Panc1 (cell line): ENCODE results near the gene BCL2L1.

Source experiments
- POLR2AphosphoS5 ChIP-seq: IDR thresholded peaks from 2 replicates; pipeline ENCODE4 v1.6.1; 2012; ENCODE audit warnings: mild to moderate bottlenecking, low read depth, low read length, moderate library complexity
- REST ChIP-seq, 2 experiments: IDR thresholded peaks; 2 replicates each; pipeline ENCODE4 v1.6.1; 2011 to 2012; ENCODE audit warnings: low read depth in 2 of 2, control low read depth in 1 of 2, low read length in 1 of 2, mild to moderate bottlenecking in 1 of 2, moderate library complexity in 1 of 2; ENCODE audit not compliant: insufficient read depth in 1 of 2
- TF ChIP-seq, protein P1 (sequence below): fragments of 450-650 bp; IDR thresholded peaks from 2 replicates; pipeline ENCODE4 v1.5.1; 2017; ENCODE audit warnings: mild to moderate bottlenecking

DNA sequence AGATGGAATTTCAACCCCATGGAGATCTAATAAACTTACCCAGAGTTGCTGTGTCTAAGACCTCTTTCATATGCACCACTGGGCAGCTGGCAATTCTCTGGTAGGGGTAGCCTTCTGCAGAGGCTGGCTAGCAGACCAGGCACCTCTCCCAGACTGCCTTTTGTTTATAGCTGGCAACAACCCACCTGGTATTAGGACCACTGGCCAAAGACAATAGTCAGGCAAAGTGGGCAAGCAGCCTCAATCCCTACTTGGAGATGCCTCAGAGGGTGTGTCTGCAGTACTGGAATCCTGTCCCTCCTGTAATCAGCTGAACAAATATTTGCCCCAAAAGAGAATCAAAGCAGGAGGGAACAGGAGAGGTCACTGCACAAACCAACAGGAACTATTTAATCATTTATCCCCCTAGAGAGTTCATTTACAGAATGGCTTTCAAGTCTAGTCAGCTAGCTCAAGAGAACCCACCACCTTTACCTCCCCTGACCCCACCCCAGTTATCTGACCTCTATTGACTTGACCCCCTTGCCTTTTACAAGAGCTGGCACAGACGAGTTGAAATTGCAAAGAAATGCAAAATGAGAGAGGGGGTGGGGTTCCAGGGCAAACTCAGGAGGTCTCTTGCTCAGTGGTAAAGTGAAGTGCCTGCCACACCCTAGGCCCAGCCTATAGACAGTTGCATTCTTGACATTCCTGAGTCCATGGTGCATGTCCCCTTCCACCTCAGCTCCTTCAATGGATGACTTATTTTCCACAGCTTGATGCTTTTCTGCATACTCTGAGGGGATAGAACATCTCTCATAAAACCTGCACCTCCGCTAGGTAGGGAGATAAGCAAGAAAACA lies 2.8 kb downstream of the BCL2L1 start:
- TF ChIP-seq REST (IDR thresholded peaks at IDR 0.05; ENCODE audit: insufficient read depth in 1 of 2, low read depth in 2 of 2, low read length in 1 of 2) = no peak
- TF ChIP-seq, protein P1, sequence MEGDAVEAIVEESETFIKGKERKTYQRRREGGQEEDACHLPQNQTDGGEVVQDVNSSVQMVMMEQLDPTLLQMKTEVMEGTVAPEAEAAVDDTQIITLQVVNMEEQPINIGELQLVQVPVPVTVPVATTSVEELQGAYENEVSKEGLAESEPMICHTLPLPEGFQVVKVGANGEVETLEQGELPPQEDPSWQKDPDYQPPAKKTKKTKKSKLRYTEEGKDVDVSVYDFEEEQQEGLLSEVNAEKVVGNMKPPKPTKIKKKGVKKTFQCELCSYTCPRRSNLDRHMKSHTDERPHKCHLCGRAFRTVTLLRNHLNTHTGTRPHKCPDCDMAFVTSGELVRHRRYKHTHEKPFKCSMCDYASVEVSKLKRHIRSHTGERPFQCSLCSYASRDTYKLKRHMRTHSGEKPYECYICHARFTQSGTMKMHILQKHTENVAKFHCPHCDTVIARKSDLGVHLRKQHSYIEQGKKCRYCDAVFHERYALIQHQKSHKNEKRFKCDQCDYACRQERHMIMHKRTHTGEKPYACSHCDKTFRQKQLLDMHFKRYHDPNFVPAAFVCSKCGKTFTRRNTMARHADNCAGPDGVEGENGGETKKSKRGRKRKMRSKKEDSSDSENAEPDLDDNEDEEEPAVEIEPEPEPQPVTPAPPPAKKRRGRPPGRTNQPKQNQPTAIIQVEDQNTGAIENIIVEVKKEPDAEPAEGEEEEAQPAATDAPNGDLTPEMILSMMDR = no peak
- no peak; the same call in 1 of the 2 replicates for TF ChIP-seq POLR2AphosphoS5
